H9 (cell line): ENCODE data around the gene MED13L. TPM values are rescaled to one million over a fixed set of nuclear protein-coding genes. Genes with fewer than 3 reads are reported as not detected.

Experiments
- DNase-seq: peaks from one replicate; pipeline ENCODE4 v3.0.0-alpha.2; 2017
- H2AFZ ChIP-seq: one replicate; pipeline ENCODE4 v1.6.1; 2013; ENCODE audit warnings: mild to moderate bottlenecking, low read length, control low read depth, moderate library complexity
- H2AK5ac ChIP-seq: 2 replicates; pipeline ENCODE4 v1.6.1; 2013; ENCODE audit warnings: low read length, control low read depth, mixed read lengths; ENCODE audit not compliant: insufficient read length
- H2BK120ac ChIP-seq: one replicate; pipeline ENCODE4 v1.6.1; 2013; ENCODE audit warnings: low read depth, mild to moderate bottlenecking, low read length, control low read depth, inconsistent platforms; ENCODE audit not compliant: poor library complexity, severe bottlenecking
- H2BK12ac ChIP-seq: 2 replicates; pipeline ENCODE4 v1.6.1; 2013; ENCODE audit warnings: low read length, control low read depth, mixed read lengths, low read depth; ENCODE audit not compliant: insufficient read length
- H2BK15ac ChIP-seq: 2 replicates; pipeline ENCODE4 v1.6.1; 2013; ENCODE audit warnings: low read depth, low read length, control low read depth
- H2BK20ac ChIP-seq: one replicate; pipeline ENCODE4 v1.6.1; 2013; ENCODE audit warnings: low read depth, mild to moderate bottlenecking, low read length, control low read depth, inconsistent platforms; ENCODE audit not compliant: poor library complexity, severe bottlenecking
- H2BK5ac ChIP-seq: 2 replicates; pipeline ENCODE4 v1.6.1; 2013; ENCODE audit warnings: low read length, control low read depth, mixed read lengths; ENCODE audit not compliant: insufficient read length
- H3K14ac ChIP-seq: 2 replicates; pipeline ENCODE4 v1.6.1; 2013; ENCODE audit warnings: low read length, control low read depth; ENCODE audit not compliant: insufficient read depth
- H3K18ac ChIP-seq: 2 replicates; pipeline ENCODE4 v1.6.1; 2013; ENCODE audit warnings: low read depth, mild to moderate bottlenecking, mixed read lengths, low read length, control low read depth; ENCODE audit not compliant: insufficient read length
- H3K23ac ChIP-seq: 2 replicates; pipeline ENCODE4 v1.6.1; 2013; ENCODE audit warnings: low read length, control low read depth, mixed read lengths, low read depth; ENCODE audit not compliant: insufficient read length
- H3K23me2 ChIP-seq: 2 replicates; pipeline ENCODE4 v1.6.1; 2013; ENCODE audit warnings: low read depth, mild to moderate bottlenecking, mixed read lengths, low read length, control low read depth; ENCODE audit not compliant: insufficient read length, poor library complexity, severe bottlenecking
- H3K27ac ChIP-seq: 2 replicates; pipeline ENCODE4 v1.5.1; 2013; ENCODE audit warnings: low read length, control low read depth, mixed read lengths, low read depth; ENCODE audit not compliant: insufficient read length
- H3K27me3 ChIP-seq: 2 replicates; pipeline ENCODE4 v1.6.1; 2013; ENCODE audit warnings: low read length, control low read depth, inconsistent platforms; ENCODE audit not compliant: insufficient read depth
- H3K4ac ChIP-seq: 2 replicates; pipeline ENCODE4 v1.6.1; 2013; ENCODE audit warnings: low read depth, mild to moderate bottlenecking, control low read depth, inconsistent platforms, low read length, moderate library complexity
- H3K4me1 ChIP-seq: 2 replicates; pipeline ENCODE4 v1.6.1; 2013; ENCODE audit warnings: low read length, control low read depth, inconsistent platforms; ENCODE audit not compliant: insufficient read depth
- H3K4me2 ChIP-seq: 2 replicates; pipeline ENCODE4 v1.6.1; 2013; ENCODE audit warnings: low read length, control low read depth, mixed read lengths; ENCODE audit not compliant: insufficient read length, insufficient read depth
- H3K56ac ChIP-seq: 2 replicates; pipeline ENCODE4 v1.6.1; 2013; ENCODE audit warnings: low read depth, mild to moderate bottlenecking, mixed read lengths, low read length, control low read depth; ENCODE audit not compliant: insufficient read length
- H3K79me1 ChIP-seq: 2 replicates; pipeline ENCODE4 v1.6.1; 2013; ENCODE audit warnings: low read depth, mild to moderate bottlenecking, moderate library complexity, low read length, control low read depth, inconsistent platforms; ENCODE audit not compliant: insufficient read depth, poor library complexity, severe bottlenecking
- H3K79me2 ChIP-seq: 2 replicates; pipeline ENCODE4 v1.6.1; 2013; ENCODE audit warnings: low read length, control low read depth, inconsistent platforms; ENCODE audit not compliant: insufficient read depth
- H3K9ac ChIP-seq: 2 replicates; pipeline ENCODE4 v1.6.1; 2013; ENCODE audit warnings: low read length, control low read depth, mixed read lengths; ENCODE audit not compliant: insufficient read length; ENCODE audit errors: extremely low read depth
- H3K9me3 ChIP-seq: one replicate; pipeline ENCODE4 v1.6.1; 2013; ENCODE audit warnings: low read depth, low read length, inconsistent platforms; ENCODE audit not compliant: control insufficient read depth
- H3T11ph ChIP-seq: one replicate; pipeline ENCODE4 v1.6.1; 2013; ENCODE audit warnings: mild to moderate bottlenecking, low read length, control low read depth, inconsistent platforms
- H4K20me1 ChIP-seq: one replicate; pipeline ENCODE4 v1.6.1; 2013; ENCODE audit not compliant: control insufficient read depth, insufficient read length, insufficient read depth
- H4K5ac ChIP-seq: 2 replicates; pipeline ENCODE4 v1.6.1; 2013; ENCODE audit warnings: low read depth, mild to moderate bottlenecking, mixed read lengths, low read length, control low read depth; ENCODE audit not compliant: insufficient read length
- H4K8ac ChIP-seq: replicated peaks from 2 replicates; pipeline ENCODE4 v1.6.1; 2013; ENCODE audit warnings: low read length, control low read depth, mixed read lengths, low read depth; ENCODE audit not compliant: insufficient read length
- H4K91ac ChIP-seq: 2 replicates; pipeline ENCODE4 v1.6.1; 2013; ENCODE audit warnings: low read depth, mild to moderate bottlenecking, moderate library complexity, mixed read lengths, low read length, control low read depth; ENCODE audit not compliant: insufficient read length
- H3K27ac Mint-ChIP-seq, 3 experiments: 2 replicates in 2 of 3; 3 replicates in 1 of 3; pipeline ENCODE4 v1.8.0; 2020 to 2021; ENCODE audit warnings: mixed read lengths in 3 of 3, mild to moderate bottlenecking in 1 of 3, moderate library complexity in 1 of 3
- H3K27me3 Mint-ChIP-seq: 2 replicates; pipeline ENCODE4 v1.8.0; 2021; ENCODE audit warnings: low read depth, mild to moderate bottlenecking, moderate library complexity, mixed read lengths
- H3K36me3 Mint-ChIP-seq, 3 experiments: 2 replicates in 2 of 3; 3 replicates in 1 of 3; pipeline ENCODE4 v1.8.0; 2020 to 2021; ENCODE audit warnings: low read depth in 3 of 3, mixed read lengths in 3 of 3; ENCODE audit not compliant: insufficient read depth in 1 of 3
- H3K4me1 Mint-ChIP-seq, 2 experiments: 2 replicates each; pipeline ENCODE4 v1.8.0; 2020; ENCODE audit warnings: mixed read lengths in 2 of 2
- H3K4me3 Mint-ChIP-seq, 2 experiments: 2 replicates in 1 of 2; 3 replicates in 1 of 2; pipeline ENCODE4 v1.8.0; 2020 to 2021; ENCODE audit warnings: mild to moderate bottlenecking in 2 of 2, mixed read lengths in 2 of 2, moderate library complexity in 1 of 2
- H3K9me3 Mint-ChIP-seq, 2 experiments: 2 replicates in 1 of 2; 3 replicates in 1 of 2; pipeline ENCODE4 v1.8.0; 2020; ENCODE audit warnings: mild to moderate bottlenecking in 2 of 2, mixed read lengths in 2 of 2, moderate library complexity in 1 of 2
- WGBS: extraction: QIAGEN DNeasy Blood & Tissue Kit; methylation state at CpG from one replicate; pipeline ENCODE4 v1.1.7; 2013; ENCODE audit warnings: missing lambda C conversion rate, low lambda C conversion rate, mixed read lengths; ENCODE audit not compliant: insufficient read length; ENCODE audit errors: extremely low coverage; 5-methylcytosine and 5-hydroxymethylcytosine counted together
- total RNA-seq: library from RNA; stranded (reverse); gene quantifications from 2 replicates; pipeline ENCODE4 v1.2.1, GENCODE V29; 2021
- TF ChIP-seq, protein P1 (sequence below): fragments of 200-600 bp; sonication (generic); conservative IDR thresholded peaks from 3 replicates; pipeline ENCODE4 v1.8.0; 2021; ENCODE audit warnings: antibody characterized with exemption, mild to moderate bottlenecking

The MED13L gene
- total RNA-seq, 1 experiment from 2014 or later: 52.4 TPM

- Histone ChIP-seq H3K9ac (no peak overlapping the region), H3K27me3 (no peaks in the 10 kb centered on the region), H3K9me3 (no peaks in the 10 kb centered on the region), H2AFZ (no peak overlapping the region), H3K4ac (no peak overlapping the region), H3K14ac (no peak overlapping the region), H3K79me2 (peaks cover 12% of the 10 kb centered on the region), H2BK20ac (no peak overlapping the region), H2BK120ac (no peak overlapping the region), H2AK5ac (no peak overlapping the region), H3K56ac (no peak overlapping the region), H4K20me1 (no peaks in the 10 kb centered on the region), H3K23ac (no peak overlapping the region), H3K27ac (no peak overlapping the region), H3K4me1 (0 out of 2 replicates have a peak, but pooled peaks cover 9% of the 10 kb centered on the region), H2BK5ac (no peak overlapping the region), H3K23me2 (no peaks in the 10 kb centered on the region), H3K79me1 (no peaks in the 10 kb centered on the region), H4K5ac (no peak overlapping the region), H3K18ac (no peak overlapping the region), H3K4me2 (no peak overlapping the region), H4K91ac (no peak overlapping the region), H2BK15ac (no peak overlapping the region), H4K8ac (no peak overlapping the region), H2BK12ac (no peak overlapping the region), H3T11ph (no peak overlapping the region)
- Mint-ChIP-seq H3K27ac (no peak overlapping the region), H3K27me3 (no peaks in the 10 kb centered on the region), H3K9me3 (no peaks in the 10 kb centered on the region), H3K4me1 (peaks cover 33 to 46% of the 10 kb centered on the region in 2 experiments), H3K4me3 (no peak overlapping the region), H3K36me3 (0 out of 7 replicates have a peak, but pooled peaks cover 0 to 4% (median 0%) of the 10 kb centered on the region in 3 experiments)
- TF ChIP-seq, protein P1, sequence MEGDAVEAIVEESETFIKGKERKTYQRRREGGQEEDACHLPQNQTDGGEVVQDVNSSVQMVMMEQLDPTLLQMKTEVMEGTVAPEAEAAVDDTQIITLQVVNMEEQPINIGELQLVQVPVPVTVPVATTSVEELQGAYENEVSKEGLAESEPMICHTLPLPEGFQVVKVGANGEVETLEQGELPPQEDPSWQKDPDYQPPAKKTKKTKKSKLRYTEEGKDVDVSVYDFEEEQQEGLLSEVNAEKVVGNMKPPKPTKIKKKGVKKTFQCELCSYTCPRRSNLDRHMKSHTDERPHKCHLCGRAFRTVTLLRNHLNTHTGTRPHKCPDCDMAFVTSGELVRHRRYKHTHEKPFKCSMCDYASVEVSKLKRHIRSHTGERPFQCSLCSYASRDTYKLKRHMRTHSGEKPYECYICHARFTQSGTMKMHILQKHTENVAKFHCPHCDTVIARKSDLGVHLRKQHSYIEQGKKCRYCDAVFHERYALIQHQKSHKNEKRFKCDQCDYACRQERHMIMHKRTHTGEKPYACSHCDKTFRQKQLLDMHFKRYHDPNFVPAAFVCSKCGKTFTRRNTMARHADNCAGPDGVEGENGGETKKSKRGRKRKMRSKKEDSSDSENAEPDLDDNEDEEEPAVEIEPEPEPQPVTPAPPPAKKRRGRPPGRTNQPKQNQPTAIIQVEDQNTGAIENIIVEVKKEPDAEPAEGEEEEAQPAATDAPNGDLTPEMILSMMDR: no peak
- DNase-seq: no peak
- no CpG with 5 or more reads among the region's 3 CpGs for WGBS
Measured at GRCh38 chr12:116145451-116145850, 132.0 kb downstream of the MED13L start.
